HCT116 (cell line): ENCODE measurements around the gene PDE6H.

Source experiments
- CBX3 ChIP-seq: IDR thresholded peaks from 2 replicates; pipeline ENCODE4 v1.6.1; 2012; ENCODE audit warnings: low read depth
- EZH2 ChIP-seq: fragments of 200-600 bp; sonication (generic); IDR thresholded peaks from 2 replicates; pipeline ENCODE4 v1.6.1; 2017; ENCODE audit warnings: antibody characterized with exemption, mixed run types
- EZH2phosphoT487 ChIP-seq: fragments of 200-600 bp; IDR thresholded peaks from 2 replicates; pipeline ENCODE4 v1.6.1; 2018; ENCODE audit warnings: antibody characterized with exemption, borderline replicate concordance
- JUND ChIP-seq: IDR thresholded peaks from 2 replicates; pipeline ENCODE4 v1.6.1; 2012
- MAX ChIP-seq: IDR thresholded peaks from 2 replicates; pipeline ENCODE4 v1.6.1; 2012
- POLR2A ChIP-seq: IDR thresholded peaks from 2 replicates; pipeline ENCODE4 v1.7.0; 2011; ENCODE audit warnings: borderline replicate concordance; ENCODE audit not compliant: insufficient read depth, insufficient read length; ENCODE audit errors: extremely low read depth
- POLR2AphosphoS5 ChIP-seq: IDR thresholded peaks from 2 replicates; pipeline ENCODE4 v1.6.1; 2011; ENCODE audit warnings: mild to moderate bottlenecking, low read depth, low read length, moderate library complexity
- TF ChIP-seq, protein P1 (sequence below), 3 experiments: fragments of 200-600 bp in 1 of 3; sonication (generic) in 1 of 3; IDR thresholded peaks in 2 of 3; conservative IDR thresholded peaks in 1 of 3; 2 replicates each; pipeline ENCODE4 v1.5.1; 2012 to 2017; ENCODE audit warnings: low read depth in 2 of 3, low read length in 2 of 3, antibody characterized with exemption in 1 of 3, borderline replicate concordance in 1 of 3, control low read depth in 1 of 3, mild to moderate bottlenecking in 1 of 3, mixed read lengths in 1 of 3, mixed run types in 1 of 3, moderate library complexity in 1 of 3; ENCODE audit not compliant: insufficient read depth in 1 of 3

DNA sequence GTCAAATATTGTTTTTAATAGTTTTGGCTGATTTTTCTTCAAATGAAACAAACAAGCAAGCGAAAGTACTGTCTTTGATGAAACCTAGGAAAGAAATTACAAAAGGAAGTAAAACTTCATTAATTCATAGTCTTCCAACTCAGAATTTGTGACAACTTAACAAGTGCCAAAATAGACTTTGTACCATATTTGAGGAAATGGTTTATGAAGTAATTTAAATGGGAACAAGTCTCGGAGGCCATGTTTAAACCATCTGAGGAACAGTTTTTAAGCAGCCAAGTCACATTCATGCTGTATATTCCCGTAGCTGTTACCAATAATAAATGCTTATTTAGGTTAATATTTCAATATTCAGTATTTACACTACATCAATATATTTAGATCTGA, 10.7 kb upstream of the PDE6H start:
- TF ChIP-seq, protein P1, sequence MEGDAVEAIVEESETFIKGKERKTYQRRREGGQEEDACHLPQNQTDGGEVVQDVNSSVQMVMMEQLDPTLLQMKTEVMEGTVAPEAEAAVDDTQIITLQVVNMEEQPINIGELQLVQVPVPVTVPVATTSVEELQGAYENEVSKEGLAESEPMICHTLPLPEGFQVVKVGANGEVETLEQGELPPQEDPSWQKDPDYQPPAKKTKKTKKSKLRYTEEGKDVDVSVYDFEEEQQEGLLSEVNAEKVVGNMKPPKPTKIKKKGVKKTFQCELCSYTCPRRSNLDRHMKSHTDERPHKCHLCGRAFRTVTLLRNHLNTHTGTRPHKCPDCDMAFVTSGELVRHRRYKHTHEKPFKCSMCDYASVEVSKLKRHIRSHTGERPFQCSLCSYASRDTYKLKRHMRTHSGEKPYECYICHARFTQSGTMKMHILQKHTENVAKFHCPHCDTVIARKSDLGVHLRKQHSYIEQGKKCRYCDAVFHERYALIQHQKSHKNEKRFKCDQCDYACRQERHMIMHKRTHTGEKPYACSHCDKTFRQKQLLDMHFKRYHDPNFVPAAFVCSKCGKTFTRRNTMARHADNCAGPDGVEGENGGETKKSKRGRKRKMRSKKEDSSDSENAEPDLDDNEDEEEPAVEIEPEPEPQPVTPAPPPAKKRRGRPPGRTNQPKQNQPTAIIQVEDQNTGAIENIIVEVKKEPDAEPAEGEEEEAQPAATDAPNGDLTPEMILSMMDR (IDR thresholded peaks at IDR 0.05 in 2 of 3, conservative IDR thresholded peaks at IDR 0.05 in 1 of 3; ENCODE audit: borderline replicate concordance in 1 of 3, insufficient read depth in 1 of 3, low read depth in 2 of 3, low read length in 2 of 3) = no peak
- TF ChIP-seq POLR2AphosphoS5 (no peak), JUND (no peak), EZH2phosphoT487 (no peak), EZH2 (no peak), MAX (no peak), CBX3 (no peak), POLR2A (no peak)
